IPS DF 19.7 (cell line): ENCODE data around the gene B3GNT3.

Experiments used
- DNase-seq: peaks from one replicate; pipeline ENCODE4 v3.0.0-alpha.2; 2013; ENCODE audit warnings: low read depth, low spot score

Gene B3GNT3, protein sequence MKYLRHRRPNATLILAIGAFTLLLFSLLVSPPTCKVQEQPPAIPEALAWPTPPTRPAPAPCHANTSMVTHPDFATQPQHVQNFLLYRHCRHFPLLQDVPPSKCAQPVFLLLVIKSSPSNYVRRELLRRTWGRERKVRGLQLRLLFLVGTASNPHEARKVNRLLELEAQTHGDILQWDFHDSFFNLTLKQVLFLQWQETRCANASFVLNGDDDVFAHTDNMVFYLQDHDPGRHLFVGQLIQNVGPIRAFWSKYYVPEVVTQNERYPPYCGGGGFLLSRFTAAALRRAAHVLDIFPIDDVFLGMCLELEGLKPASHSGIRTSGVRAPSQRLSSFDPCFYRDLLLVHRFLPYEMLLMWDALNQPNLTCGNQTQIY

DNA sequence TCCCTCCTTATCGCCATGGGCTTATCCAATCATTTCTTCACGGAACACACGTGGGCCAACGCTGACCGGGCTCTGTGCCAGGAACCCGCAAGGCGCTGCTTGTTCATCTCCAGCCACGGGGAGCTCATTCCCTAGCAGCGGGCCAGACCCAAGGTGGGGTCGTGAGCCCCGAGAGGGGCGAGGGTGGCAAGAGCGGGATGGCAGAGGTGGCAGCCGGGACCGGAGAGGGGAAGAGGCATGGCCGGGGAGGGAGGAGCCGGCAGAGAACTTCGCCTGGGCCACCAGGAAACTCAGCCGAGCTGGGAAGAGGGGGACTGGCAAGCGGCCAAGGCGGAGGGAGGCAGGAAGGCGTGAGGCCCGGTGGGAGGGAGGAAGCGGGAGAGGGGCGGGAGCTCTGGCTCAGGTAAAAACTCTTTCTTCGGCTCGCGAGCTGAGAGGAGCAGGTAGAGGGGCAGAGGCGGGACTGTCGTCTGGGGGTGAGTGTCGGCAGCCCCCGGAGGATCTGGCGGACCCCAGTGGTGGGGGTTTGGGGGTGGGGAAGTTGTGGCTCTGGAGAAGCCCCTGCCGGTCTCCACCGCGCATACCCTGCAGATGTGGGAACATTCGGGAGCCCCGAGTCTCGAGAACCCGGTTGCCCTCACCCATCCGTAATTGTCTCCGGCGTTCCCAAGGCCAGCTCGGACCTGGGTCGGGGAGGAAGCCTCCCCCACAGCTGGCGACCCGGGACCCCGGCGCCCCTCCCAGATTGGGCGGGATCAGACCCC, at the start of gene B3GNT3:
B3GNT3 (plus strand) TSS at position 408 of the 764 bp plus-strand sequence. CDS start 12,670 bp downstream, outside the sequence.
- DNase-seq: no peak

DNA sequence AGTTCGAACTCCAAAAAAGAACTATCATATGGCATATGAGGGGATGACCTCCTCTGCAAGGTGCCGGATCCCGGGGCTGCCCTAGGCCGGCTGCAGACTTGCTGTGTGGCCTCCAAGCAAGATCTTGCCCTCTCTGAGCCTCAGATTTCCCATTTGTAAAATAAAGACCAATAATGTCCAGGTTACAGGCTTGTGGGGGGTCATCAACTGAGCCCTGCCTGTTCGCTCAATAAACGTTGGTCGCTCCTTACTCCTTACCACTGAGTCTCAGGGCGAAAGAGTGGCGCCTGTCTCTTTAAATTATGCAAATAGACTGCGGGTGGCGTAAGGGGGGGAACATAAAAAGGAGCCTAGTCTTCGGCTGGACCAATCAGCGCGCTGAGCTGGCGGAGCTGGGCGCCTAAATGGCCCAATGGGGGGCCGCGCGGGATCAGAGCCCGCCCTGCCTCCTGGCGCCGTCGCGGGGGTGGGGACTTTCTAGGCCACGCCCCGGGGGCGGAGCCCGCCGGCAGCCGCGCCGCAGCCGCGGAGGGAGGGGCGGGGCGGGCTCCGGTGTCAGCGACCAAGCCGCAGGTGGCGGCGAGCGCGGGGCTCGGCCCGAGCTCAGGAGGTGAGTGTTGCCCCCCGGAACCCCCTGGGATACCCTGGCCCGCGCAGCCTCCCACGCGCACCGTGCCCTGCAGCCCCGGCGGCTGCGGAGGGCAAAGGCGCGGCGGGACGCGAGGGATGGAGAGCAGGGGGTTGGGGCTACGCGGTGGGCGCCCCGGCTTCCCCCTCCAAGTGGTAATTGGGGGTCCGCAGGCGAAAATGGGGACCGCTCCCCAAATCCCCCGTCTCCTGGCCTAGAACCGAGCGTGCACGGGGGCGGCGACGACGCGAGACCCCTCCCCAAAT, 47.5 kb upstream of the B3GNT3 start:
- peak; percentile 78 for DNase-seq

DNA sequence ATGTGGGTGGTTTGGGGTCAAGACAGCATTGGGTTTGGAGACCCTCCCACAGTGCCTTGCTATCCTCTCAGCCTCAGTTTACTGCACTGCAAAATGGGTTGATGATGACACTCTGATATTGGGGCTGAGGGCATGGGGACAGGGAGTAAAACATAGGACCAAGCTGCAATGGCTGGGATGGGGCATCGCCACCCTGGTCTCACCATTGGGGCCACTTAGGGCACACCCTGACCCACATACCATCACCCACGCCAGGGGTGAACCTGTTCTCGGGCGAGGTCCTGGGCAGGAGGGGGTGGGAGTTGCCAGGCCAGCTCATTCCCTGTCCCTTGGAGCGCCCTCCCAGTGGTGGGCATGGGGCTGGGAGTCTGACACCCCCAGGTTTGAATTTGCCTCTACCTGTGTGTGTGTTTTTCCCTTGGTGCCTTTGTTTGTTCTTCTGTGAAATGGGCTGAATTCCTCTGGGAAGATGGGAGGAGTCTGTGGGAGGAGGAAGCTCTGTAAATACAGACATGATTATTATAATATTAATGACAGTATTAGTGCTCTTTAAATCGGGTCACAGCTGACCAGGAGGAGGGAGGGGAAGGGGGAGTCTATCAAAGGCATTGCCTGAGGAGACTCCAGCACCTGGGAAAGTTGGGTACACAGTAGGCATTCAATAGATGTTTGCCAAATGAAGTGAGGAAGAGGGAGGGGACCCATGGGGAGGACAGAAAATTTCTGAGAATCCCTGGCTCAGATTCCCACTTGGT, 45.9 kb upstream of the B3GNT3 start:
- DNase-seq: no peak

DNA sequence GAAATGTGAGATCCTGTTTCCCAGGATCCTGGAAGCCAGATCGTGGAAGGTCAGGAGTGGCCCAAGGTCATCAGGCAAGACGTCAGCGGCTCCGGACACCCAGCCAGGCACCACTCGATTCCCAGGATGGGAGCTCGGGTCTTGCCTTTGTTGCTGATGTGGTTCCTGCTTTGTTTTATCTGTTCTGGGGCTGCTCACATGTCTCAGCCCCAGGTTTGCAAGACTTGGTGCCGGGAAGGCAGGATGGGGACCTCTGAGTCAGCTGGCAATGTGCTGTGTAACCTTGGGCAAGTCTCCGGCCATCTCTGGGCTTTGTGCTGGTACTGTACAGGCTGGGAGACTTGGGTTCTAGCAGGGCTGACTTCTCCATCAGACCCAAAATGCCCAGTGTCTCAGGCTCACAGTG, 45.0 kb upstream of the B3GNT3 start:
- no peak for DNase-seq

DNA sequence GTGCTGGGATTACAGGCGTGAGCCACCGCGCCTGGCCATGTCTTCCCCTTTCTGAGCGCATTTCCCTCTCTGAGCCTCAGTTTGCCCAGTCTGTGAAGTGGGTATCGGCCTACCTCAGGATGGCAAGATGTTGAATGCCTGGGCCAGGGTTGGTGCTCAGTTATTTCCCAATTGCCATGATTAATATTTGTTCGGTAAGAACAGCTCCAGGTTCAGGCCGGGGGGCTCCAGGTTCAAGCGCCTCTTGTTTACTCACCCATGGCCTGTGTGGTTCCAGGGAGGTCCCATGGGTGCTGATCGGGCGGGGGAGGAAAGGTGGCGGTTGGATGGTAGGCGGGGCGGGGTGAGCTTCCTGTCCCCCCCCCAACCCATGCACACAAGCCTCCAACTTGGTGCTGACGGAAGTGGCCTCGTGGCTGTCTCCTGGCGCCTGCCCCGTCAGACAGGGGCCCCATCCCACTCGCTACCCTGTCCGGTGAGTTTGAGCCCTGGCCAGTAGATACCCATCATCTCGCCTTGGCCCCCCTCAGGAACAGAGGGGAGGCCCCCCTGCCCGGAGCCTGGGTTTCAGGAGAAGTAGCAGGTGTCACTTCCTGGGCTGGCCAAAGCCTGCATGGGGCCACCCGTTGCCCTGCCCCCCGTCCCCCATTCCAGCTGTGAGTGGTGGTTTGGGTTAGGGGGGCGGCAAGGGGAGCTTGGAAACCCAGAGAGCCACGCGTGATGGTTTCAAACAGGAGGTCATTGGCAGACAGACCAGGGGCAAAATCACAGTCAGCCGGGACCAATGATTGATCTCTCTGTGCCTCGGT, 43.6 kb upstream of the B3GNT3 start, which contains the start of gene FCHO1:
FCHO1 (plus strand) TSS at position 375 of the 809 bp plus-strand sequence. CDS start 3,688 bp downstream, outside the sequence.
- DNase-seq: no peak

DNA sequence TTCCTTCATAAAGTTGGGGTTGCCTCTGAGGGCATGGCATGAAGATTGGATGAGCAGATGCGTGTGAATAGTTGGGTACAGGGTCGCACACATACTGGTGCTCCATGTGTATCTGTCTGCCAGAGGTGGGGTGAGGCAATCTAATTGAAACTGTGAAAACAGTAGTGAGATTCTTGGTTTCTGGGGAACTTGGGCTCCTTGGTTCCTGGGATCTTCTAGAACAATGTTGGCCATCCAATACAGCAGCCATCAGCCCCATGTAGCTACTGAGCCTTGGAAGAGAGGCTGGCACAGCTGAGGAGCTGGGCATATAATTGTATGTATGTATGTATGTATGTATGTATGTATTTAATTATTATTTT, 43.0 kb upstream of the B3GNT3 start:
- no peak for DNase-seq

DNA sequence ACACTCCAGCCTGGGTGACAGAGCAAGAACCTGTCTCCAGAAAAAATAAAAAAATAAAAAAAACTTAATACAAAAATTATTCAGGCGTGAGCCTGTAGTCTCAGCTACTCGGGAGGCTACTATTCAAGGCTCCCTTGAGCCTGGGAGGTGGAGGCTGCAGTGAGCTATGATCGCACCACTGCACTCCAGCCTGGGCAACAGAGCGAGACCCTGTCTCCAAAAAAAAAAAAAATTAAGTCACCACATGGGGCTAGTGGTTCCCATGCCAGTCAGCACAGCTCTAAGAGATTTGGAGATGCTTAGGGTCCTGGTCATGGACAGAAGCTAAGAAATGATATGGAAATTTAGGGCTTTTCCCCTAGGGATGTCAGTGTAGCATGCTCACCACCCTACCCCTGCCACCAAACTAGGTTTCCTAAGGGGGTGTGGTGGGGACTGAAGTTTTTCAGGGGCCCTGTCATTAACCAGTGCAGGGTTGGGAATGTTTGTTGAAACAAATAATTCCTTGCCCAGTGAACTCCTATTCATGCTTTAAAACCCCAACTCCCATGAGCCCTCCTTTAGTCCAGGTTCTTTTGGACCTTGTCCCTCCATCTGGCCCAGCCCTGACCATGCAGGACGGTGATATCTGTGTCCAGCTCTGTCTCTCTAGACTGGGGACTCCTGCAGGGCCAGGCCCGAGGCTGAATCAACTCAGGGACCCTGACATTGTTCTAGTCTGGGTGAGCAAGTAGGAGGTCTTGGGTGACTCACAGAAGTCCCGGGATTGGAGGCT, 41.9 kb upstream of the B3GNT3 start:
- DNase-seq: no peak

DNA sequence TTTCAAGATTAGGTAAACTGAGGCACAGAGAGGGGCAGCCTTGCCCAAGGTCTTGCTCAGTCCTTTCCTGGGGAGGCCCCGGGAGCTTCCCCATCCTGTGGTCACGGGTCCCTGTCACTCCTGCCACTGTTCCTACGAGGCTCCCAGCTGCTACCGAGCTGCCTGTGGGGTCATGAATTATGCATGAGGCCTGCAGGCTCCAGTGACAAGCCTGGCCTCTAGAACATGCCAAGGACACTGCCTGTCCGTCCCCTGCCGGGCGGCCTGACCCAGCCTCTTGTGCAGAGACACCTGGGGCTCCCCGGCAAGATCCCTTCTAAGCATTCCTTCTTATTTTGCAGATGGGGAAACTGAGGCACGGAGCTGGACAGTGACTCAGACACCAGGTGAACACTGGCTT, 41.0 kb upstream of the B3GNT3 start:
- no peak for DNase-seq

DNA sequence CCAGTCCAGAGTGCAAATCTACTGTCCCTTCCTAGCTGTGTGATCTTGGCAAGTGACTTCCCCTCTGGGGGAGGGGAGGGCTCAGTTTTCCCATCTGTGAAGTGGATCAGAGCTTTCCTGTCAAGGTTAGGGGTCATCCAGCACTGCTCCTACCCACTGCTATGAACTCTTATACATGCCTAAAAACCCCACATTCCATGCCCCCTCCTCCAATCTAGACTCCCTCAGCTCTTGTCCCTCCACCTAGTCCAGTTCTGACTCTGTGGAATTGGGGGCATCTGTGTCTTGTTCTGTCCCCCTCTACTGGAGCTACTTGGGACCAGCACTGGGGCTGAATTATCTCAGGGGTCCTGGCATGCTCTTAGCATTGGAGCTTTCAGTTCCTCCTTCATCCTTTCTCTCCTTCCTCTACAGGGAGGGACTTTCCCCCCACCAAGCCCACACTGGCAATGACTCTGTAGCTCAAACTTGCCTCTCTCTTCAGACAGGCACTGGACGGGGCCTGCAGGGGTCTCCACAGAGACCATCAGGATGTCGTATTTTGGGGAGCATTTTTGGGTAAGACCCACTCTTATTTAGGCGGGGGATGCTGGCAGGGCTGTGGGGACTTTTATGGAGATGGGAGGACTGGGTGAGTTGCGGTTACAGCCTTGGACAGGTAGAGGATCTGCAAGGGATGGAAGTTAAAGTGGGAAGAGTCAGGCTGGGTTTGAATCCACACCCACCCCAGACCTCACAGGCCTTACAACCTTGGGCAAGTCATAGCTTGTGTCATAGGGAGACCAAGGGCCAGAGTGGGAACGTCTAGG, 40.1 kb upstream of the B3GNT3 start:
- DNase-seq: no peak

DNA sequence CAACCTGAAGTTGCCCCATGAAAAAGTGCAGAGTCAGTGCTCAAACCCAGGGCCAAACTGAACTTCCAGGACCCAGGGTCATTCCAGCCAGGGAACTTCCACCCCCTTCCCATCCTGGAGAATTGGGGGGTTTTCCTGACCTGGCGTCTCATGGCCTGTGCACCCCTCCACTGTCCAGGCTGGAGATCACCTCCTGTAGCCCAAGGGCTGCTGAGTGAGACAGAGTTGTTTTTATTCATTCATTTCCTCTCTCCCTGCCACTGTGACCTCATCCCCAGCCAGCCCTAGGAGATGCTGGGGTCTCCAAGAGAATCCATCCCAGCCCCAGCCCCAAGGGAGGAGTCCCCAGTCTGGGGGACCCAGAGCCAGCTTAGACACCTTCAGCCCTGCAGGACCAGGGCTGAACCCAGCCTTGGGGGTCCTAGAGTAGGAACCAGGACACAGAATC, 39.5 kb upstream of the B3GNT3 start:
- DNase-seq: no peak

DNA sequence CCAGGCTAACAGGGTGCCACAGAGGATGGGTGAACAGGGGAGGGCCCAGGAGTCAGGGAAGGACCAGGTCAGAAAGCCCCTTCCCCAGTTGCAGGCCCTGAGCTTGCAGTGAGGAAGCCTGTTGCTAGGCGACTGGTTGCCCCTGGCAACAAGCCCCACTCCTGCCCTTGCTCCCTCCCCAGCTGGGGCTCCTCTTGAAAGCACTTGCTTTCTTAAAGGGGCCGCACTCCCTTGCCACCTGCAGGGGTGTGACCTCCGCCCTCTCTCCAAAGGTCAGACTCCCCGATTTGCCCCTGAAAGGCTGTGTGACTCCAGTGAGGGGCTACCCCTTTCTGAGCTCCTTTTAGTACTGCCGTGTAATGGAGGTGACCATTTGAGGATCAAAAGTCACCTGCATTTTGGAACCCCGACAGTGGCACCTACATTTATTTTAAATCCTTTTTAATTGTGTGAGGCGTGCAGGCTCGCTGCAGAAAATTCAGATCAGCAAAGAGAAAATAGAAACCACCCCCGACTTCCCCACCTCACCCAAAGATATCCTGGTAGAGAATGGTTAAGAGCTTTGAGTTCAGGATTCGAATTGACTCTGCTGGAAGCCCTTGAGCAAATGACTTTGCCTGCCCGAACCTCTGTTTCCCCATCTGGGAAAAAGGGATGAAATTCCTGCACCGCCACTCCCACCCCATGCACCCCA, 38.8 kb upstream of the B3GNT3 start:
- DNase-seq: no peak

DNA sequence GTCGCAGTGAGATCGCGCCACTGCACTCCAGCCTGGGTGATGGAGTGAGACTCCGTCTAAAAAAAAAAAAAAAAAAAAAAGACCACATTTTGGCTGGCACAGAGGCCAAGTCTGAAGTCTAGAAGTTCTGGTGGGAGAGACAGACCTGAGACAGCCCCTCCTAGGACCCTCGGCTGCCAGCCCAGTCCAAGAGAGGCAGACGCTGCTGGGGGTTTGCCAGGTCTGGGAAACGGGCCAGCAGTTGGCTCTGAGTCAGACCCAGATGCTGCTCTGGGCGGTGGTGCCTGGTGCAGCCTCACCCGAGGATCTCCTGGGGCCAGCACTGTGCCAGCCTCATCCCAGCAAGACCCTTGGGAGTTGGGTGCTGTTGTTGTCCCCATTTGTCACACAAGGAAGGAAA, 37.8 kb upstream of the B3GNT3 start:
- DNase-seq: no peak

DNA sequence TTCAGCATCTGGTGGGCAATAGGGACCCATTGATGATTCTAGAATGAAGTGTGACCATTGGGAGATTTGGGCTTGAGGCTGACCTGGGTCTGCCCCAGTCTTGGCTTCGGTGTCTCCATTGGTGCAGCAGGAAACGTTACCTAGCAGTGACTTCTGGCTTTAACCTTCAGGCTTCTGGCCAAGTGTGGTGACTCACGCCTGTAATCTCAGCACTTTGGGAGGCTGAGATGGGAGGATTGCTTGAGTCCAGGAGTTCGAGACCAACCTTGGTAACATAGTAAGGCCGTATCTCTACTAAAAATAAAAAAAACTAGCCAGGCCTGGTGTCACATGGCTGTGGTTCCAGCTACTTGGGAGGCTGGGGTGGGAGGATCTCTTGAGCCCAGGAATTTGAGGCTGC, 36.4 kb upstream of the B3GNT3 start:
- no peak for DNase-seq

DNA sequence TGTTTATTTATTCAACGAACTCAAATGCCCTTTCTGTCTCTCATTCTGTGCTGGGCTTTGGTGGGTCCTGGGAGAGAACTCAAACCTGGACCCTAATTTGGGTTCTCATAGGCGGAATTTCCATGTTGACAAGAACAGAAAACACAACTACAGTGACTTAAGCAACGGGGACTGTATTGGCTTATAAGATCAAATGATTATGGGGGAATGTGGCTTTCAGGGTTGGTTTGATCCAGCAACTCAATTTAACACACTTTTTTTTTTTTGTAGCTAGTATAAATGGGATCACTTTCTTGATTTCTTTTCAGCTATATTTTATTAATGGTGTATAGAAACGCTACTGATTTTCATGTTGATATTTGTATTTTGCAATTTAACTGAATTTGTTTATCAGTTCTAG, 33.8 kb upstream of the B3GNT3 start:
- DNase-seq: no peak

DNA sequence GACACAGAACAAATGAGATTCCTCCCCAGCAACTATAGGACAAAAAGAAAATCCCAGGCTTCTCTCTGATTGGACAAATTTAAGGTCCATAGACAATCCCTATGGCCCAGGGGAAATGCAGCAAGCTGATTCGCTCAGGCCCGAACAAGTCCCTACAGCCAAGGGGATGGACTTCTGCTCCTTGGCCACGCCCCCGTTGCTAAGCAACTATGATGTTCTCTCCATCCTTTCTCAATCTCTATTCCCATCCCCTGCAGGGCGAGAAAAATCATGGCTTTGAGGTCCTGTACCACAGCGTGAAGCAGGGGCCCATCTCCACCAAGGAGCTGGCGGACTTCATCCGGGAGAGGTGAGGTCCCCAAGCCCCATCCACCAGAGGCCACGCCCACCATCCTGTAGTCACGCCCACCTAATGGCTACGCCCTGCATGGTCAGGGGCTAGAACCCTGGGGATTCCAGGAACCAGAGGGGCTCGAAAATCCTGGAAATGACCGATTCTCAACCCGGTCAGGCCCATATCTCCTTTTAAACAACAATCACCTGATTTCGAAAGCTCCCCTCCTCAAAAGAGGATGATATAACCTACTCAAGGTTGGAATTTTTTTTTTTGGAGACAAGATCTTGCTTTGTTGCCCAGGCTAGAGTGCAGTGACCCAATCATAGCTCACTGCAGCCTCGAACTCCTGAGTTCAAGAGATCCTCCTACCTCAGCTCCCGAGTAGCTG, 32.3 kb upstream of the B3GNT3 start:
- peak; percentile 95 for DNase-seq

DNA sequence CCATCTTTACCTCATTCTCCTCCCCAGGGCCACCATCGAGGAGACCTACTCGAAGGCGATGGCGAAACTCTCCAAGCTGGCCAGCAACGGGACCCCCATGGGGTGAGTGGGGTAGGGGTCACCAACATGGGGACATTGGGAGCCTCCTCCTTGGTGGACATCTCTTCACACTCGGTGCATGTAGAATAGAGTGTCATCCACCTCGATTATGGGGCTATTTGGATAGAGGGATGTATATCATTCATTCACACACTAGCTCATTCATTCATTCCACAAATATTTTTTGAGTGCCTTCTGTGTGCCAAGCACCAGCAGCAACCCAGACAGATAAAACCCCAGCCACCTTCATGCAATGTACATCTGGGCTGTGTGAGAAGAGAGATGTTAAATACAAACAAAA, 30.6 kb upstream of the B3GNT3 start:
- no peak for DNase-seq

DNA sequence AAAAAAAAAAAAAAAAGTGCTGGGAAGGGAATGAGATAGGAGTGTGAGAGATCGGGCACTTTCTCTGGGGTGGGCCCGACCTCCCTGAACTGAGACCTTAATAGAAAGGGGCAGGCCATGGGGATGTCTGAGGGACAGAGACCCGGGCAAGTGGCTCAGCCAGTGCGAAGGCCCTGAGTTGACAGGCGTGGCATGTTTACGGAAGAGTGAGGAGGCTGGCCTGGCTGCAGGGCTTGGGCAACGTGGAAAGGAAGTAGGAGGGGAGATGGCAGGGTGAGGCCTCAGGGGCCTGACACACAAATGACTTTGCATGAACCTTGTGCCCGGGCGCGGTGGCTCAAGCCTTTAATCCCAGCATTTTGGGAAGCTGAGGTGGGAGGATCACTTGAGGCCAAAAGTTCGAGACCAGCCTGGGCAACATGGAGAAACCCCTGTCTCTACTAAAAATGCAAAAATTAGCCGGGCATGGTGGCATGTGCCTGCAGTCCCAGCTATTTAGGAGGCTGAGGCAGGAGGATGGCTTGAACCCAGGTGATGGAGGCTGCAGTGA, 29.8 kb upstream of the B3GNT3 start:
- no peak for DNase-seq
